Hepatocyte (in vitro differentiated cells): ENCODE data around the gene MKI67. TPM values are rescaled to one million over a fixed set of nuclear protein-coding genes. Genes with fewer than 3 reads are reported as not detected.
A peak's percentile ranks its signal among the peaks of the same experiment; 100 is the strongest.

Source experiments
- DNase-seq: peaks from one replicate; pipeline ENCODE4 v3.0.0-alpha.2; 2016; ENCODE audit warnings: low spot score
- H2AFZ ChIP-seq: fragments of 200-600 bp; sonication (generic); 2 replicates; pipeline ENCODE4 v1.6.0; 2016; ENCODE audit warnings: antibody characterized with exemption, mild to moderate bottlenecking
- H3K27ac ChIP-seq: fragments of 200-600 bp; sonication (generic); 2 replicates; pipeline ENCODE4 v1.5.1; 2016; ENCODE audit warnings: mild to moderate bottlenecking
- H3K27me3 ChIP-seq: fragments of 200-600 bp; sonication (generic); 2 replicates; pipeline ENCODE4 v1.6.1; 2016
- H3K36me3 ChIP-seq: fragments of 200-600 bp; sonication (generic); replicated peaks from 2 replicates; pipeline ENCODE4 v1.5.1; 2016; ENCODE audit warnings: low read depth; ENCODE audit not compliant: insufficient read depth
- H3K4me1 ChIP-seq: fragments of 200-600 bp; sonication (generic); 2 replicates; pipeline ENCODE4 v1.5.1; 2016; ENCODE audit warnings: mild to moderate bottlenecking, moderate library complexity; ENCODE audit not compliant: insufficient read depth
- H3K4me2 ChIP-seq: fragments of 200-600 bp; sonication (generic); 2 replicates; pipeline ENCODE4 v1.6.0; 2016
- H3K4me3 ChIP-seq: fragments of 200-600 bp; sonication (generic); 2 replicates; pipeline ENCODE4 v1.5.1; 2016; ENCODE audit warnings: mild to moderate bottlenecking
- H3K79me2 ChIP-seq: fragments of 200-600 bp; sonication (generic); 2 replicates; pipeline ENCODE4 v1.6.0; 2017; ENCODE audit warnings: mild to moderate bottlenecking
- H3K9me2 ChIP-seq: fragments of 200-600 bp; sonication (generic); replicated peaks from 2 replicates; pipeline ENCODE4 v1.6.0; 2017; ENCODE audit warnings: mild to moderate bottlenecking; ENCODE audit not compliant: insufficient read depth
- H3K9me3 ChIP-seq: fragments of 200-600 bp; sonication (generic); 2 replicates; pipeline ENCODE4 v1.5.1; 2016; ENCODE audit warnings: low read depth, mild to moderate bottlenecking
- H4K20me1 ChIP-seq: fragments of 200-600 bp; sonication (generic); 2 replicates; pipeline ENCODE4 v1.6.0; 2016; ENCODE audit warnings: mild to moderate bottlenecking; ENCODE audit not compliant: insufficient read depth, poor library complexity, severe bottlenecking
- CTCF ChIP-seq: fragments of 200-600 bp; sonication (generic); IDR thresholded peaks from 2 replicates; pipeline ENCODE4 v1.5.1; 2016; ENCODE audit warnings: antibody characterized with exemption, mild to moderate bottlenecking; ENCODE audit not compliant: poor library complexity
- EZH2 ChIP-seq: fragments of 200-600 bp; sonication (generic); IDR thresholded peaks from 2 replicates; pipeline ENCODE4 v1.6.1; 2016; ENCODE audit warnings: antibody characterized with exemption, mild to moderate bottlenecking, borderline replicate concordance
- EZH2phosphoT487 ChIP-seq: fragments of 200-600 bp; sonication (generic); IDR thresholded peaks from one replicate; pipeline ENCODE4 v1.6.1; 2018; ENCODE audit warnings: antibody characterized with exemption, mild to moderate bottlenecking, low read depth, moderate library complexity; ENCODE audit not compliant: unreplicated experiment, severe bottlenecking
- WGBS: methylation state at CpG from one replicate; pipeline ENCODE4 v1.1.6; 2016; ENCODE audit warnings: low lambda C conversion rate; ENCODE audit errors: missing lambda C conversion rate; 5-methylcytosine and 5-hydroxymethylcytosine counted together
- polyA plus RNA-seq: library from polyadenylated mRNA; unstranded; fragments of >200 nt; fragmentation: Nextera tagmentation; extraction: Ambion mirVana; gene quantifications from 2 replicates; pipeline ENCODE4 v1.2.1, GENCODE V29; 2016
- total RNA-seq: library from RNA; depleted of rRNA; stranded (reverse); fragments of >200 nt; gene quantifications from 2 replicates; pipeline ENCODE4 v1.2.3, GENCODE V29; 2014

MKI67 gene
- 9.1 and 13.1 TPM in 2 replicates for total RNA-seq
- polyA plus RNA-seq, result 8.1 and 9.5 TPM in 2 replicates

GRCh38 chr10:128125944-128126764, at the start of gene MKI67:
TSS of gene MKI67 (minus strand) at chr10:128126423. CDS start at chr10:128125667, 756 bp downstream.
- WGBS, result 1% methylated on average over 50 of the region's 95 CpGs

DNA sequence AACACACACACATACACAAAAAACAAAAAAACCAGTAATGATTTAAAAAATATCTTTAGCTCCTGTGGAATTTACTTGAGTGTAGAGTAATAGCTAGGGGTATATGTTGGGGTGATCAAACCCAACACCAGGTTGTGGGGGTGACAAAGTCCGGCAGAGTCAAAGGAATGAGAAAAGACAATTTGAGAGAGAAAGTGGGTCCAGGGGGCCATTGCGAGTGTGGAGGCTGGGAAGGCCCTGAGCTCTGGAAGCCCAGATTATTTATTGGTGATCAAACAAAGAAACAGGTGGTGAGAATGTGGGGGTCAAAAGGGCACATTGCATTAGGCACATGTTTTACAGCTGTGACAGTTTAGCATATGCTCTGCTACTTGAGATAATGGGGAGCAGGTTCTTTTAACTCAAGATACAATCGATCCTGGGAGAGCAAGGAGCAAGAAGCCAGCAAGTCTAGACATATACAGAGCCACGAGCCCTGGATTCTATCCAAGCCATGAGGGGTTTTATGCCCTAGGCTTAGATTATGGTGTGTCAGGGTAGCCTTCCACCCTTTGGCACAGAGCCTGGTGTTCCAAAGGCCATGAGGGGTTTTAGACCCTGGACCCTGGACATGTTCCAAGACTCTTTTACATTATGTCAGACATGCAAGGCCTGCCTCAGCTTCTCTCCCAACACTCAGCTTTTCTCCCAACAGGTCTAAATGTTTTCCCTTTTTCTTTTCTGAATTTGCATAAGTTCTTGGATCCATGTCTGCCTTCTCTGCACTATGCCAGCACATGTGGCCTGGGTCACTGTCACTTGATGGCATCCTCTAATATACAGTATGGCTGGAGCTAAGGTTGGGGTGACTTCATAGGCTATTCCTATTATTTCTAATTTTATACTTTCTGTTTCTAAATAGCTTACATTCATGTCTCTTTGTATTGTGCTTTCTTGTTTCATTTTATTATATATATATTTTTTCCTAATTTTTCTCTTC, 48.6 kb upstream of the MKI67 start:
- no peaks in the 10 kb centered on the region for H3K36me3 ChIP-seq
- H3K27ac ChIP-seq, result no peak overlapping the region
- no peaks in the 10 kb centered on the region for H3K4me1 ChIP-seq
- TF ChIP-seq EZH2phosphoT487 (no peak), EZH2 (no peak), CTCF (no peak)
- no peak for DNase-seq
- H3K27me3 ChIP-seq, result no peaks in the 10 kb centered on the region
- H4K20me1 ChIP-seq, result no peaks in the 10 kb centered on the region
- no peaks in the 10 kb centered on the region for H3K9me2 ChIP-seq
- no peaks in the 10 kb centered on the region for H3K79me2 ChIP-seq
- H3K4me2 ChIP-seq, result no peak overlapping the region
- H3K4me3 ChIP-seq, result no peak overlapping the region
- WGBS, result 88% methylated on average over 4 of the region's 4 CpGs
- no peak overlapping the region for H2AFZ ChIP-seq
- H3K9me3 ChIP-seq, result no peaks in the 10 kb centered on the region

More at GRCh38 chr10:128125944-128126764, at the start of gene MKI67:
- Histone ChIP-seq H3K4me1 (peaks cover 9% of the 10 kb centered on the region), H3K27ac (no peak within 1 kb of the TSS), H3K4me2 (peak within 1 kb of the TSS; percentile 90), H2AFZ (peak within 1 kb of the TSS; percentile 51), H3K4me3 (peak within 1 kb of the TSS; percentile 82), H3K79me2 (peaks cover 42% of the 10 kb centered on the region), H3K9me3 (no peaks in the 10 kb centered on the region), H3K27me3 (no peaks in the 10 kb centered on the region), H3K9me2 (no peaks in the 10 kb centered on the region), H3K36me3 (no peaks in the 10 kb centered on the region), H4K20me1 (no peaks in the 10 kb centered on the region)
- DNase-seq, result peak; percentile 94
- TF ChIP-seq EZH2phosphoT487 (no peak), EZH2 (no peak), CTCF (no peak)

DNA sequence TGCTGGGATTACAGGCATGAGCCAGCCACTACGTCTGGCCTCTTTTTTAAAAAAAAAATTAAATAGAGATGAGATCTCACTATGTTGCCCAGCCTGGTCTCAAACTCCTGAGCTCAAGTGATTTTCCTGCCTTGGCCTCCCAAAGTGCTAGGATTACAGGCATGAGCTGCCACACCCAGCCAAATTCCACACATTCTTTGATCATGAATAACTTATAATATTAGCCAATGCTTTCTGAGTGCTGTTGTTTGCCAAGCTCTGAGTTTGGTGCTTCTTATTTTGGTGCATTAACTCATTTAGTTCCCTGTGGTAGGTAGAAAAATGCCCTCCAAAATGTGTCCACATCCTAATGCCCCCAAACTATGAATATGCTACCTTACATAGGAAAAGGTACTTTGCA, 47.2 kb upstream of the MKI67 start:
- H3K9me3 ChIP-seq, result no peaks in the 10 kb centered on the region
- no peaks in the 10 kb centered on the region for H3K27me3 ChIP-seq
- no peaks in the 10 kb centered on the region for H3K4me1 ChIP-seq
- no peak for DNase-seq
- no peak overlapping the region for H3K27ac ChIP-seq
- WGBS, result 73% methylated on average over 1 of the region's 1 CpG
- no peaks in the 10 kb centered on the region for H3K79me2 ChIP-seq
- no peaks in the 10 kb centered on the region for H3K9me2 ChIP-seq
- no peak overlapping the region for H3K4me3 ChIP-seq
- H4K20me1 ChIP-seq, result no peaks in the 10 kb centered on the region
- H2AFZ ChIP-seq, result no peak overlapping the region
- no peaks in the 10 kb centered on the region for H3K36me3 ChIP-seq
- no peak overlapping the region for H3K4me2 ChIP-seq
- no peak for TF ChIP-seq CTCF
- no peak for TF ChIP-seq EZH2phosphoT487
- TF ChIP-seq EZH2, result no peak
